ENCODE results near the gene ISOC2.
"Not testable (repeated sequence)": the region's sequence is repeated elsewhere in the genome, so short reads cannot be mapped to it uniquely, and the experiment has no call there.

Gene ISOC2

GRCh38 chr19:55418185-55418584 is 43.3 kb downstream of the ISOC2 start:
- H3K27me3 ChIP-seq (ENCODE audit: insufficient read depth, poor library complexity, severe bottlenecking): no peaks in the 10 kb centered on the region
- H3K4me3 ChIP-seq (replicated peaks; ENCODE audit: insufficient read depth, low read length): no peak overlapping the region
- TF ChIP-seq, protein P1, sequence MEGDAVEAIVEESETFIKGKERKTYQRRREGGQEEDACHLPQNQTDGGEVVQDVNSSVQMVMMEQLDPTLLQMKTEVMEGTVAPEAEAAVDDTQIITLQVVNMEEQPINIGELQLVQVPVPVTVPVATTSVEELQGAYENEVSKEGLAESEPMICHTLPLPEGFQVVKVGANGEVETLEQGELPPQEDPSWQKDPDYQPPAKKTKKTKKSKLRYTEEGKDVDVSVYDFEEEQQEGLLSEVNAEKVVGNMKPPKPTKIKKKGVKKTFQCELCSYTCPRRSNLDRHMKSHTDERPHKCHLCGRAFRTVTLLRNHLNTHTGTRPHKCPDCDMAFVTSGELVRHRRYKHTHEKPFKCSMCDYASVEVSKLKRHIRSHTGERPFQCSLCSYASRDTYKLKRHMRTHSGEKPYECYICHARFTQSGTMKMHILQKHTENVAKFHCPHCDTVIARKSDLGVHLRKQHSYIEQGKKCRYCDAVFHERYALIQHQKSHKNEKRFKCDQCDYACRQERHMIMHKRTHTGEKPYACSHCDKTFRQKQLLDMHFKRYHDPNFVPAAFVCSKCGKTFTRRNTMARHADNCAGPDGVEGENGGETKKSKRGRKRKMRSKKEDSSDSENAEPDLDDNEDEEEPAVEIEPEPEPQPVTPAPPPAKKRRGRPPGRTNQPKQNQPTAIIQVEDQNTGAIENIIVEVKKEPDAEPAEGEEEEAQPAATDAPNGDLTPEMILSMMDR (IDR thresholded peaks at IDR 0.05; ENCODE audit: insufficient read depth, low read length): peak; percentile 76
- TF ChIP-seq POLR2AphosphoS5 (IDR thresholded peaks at IDR 0.05; ENCODE audit: low read depth) (no peak), SPI1 (IDR thresholded peaks at IDR 0.05; ENCODE audit: borderline replicate concordance, low read depth) (no peak), GABPA (IDR thresholded peaks at IDR 0.05; ENCODE audit: low read depth) (no peak)
- TF ChIP-seq, protein P2, sequence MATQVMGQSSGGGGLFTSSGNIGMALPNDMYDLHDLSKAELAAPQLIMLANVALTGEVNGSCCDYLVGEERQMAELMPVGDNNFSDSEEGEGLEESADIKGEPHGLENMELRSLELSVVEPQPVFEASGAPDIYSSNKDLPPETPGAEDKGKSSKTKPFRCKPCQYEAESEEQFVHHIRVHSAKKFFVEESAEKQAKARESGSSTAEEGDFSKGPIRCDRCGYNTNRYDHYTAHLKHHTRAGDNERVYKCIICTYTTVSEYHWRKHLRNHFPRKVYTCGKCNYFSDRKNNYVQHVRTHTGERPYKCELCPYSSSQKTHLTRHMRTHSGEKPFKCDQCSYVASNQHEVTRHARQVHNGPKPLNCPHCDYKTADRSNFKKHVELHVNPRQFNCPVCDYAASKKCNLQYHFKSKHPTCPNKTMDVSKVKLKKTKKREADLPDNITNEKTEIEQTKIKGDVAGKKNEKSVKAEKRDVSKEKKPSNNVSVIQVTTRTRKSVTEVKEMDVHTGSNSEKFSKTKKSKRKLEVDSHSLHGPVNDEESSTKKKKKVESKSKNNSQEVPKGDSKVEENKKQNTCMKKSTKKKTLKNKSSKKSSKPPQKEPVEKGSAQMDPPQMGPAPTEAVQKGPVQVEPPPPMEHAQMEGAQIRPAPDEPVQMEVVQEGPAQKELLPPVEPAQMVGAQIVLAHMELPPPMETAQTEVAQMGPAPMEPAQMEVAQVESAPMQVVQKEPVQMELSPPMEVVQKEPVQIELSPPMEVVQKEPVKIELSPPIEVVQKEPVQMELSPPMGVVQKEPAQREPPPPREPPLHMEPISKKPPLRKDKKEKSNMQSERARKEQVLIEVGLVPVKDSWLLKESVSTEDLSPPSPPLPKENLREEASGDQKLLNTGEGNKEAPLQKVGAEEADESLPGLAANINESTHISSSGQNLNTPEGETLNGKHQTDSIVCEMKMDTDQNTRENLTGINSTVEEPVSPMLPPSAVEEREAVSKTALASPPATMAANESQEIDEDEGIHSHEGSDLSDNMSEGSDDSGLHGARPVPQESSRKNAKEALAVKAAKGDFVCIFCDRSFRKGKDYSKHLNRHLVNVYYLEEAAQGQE (IDR thresholded peaks at IDR 0.05; ENCODE audit: insufficient replicate concordance, low read depth): no peak
- H3K27ac ChIP-seq (replicated peaks): no peak overlapping the region
- peak in 1 of 2 experiments; percentile 68 for DNase-seq (ENCODE audit: low read depth in 1 of 2, low spot score in 1 of 2)

- TF ChIP-seq, protein P2 (IDR thresholded peaks at IDR 0.05; ENCODE audit: insufficient replicate concordance, low read depth): no peak
- TF ChIP-seq SPI1 (IDR thresholded peaks at IDR 0.05; ENCODE audit: borderline replicate concordance, low read depth) (no peak), POLR2AphosphoS5 (IDR thresholded peaks at IDR 0.05; ENCODE audit: low read depth) (no peak), GABPA (IDR thresholded peaks at IDR 0.05; ENCODE audit: low read depth) (no peak)
- TF ChIP-seq, protein P1 (IDR thresholded peaks at IDR 0.05; ENCODE audit: insufficient read depth, low read length): no peak
- Histone ChIP-seq H3K27ac (replicated peaks) (no peak overlapping the region), H3K4me3 (replicated peaks; ENCODE audit: insufficient read depth, low read length) (no peak overlapping the region), H3K27me3 (ENCODE audit: insufficient read depth, poor library complexity, severe bottlenecking) (no peaks in the 10 kb centered on the region)
- DNase-seq (ENCODE audit: low read depth in 1 of 2, low spot score in 1 of 2): no peak
Measured at GRCh38 chr19:55410168-55410567, 51.3 kb downstream of the ISOC2 start.

DNA sequence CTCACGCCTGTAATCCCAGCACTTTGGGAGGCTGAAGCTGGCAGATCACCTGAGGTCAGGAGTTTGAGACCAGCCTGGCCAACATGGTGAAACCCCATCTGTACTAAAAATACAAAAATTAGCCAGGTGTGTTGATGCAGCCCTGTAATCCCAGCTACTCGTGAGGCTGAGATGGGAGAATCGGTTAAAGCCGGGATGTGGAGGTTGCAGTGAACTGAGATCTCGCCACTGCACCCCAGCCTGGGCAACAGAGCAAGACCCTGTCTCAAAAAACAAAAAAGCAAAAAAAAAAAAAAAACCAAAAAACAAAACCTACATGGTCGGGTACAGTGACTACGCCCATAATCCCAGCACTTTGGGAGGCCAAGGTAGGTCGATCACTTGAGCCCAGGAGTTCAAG is 52.3 kb downstream of the ISOC2 start:
- not testable (repeated sequence) for H3K4me3 ChIP-seq (replicated peaks; ENCODE audit: insufficient read depth, low read length); H3K27me3 ChIP-seq (ENCODE audit: insufficient read depth, poor library complexity, severe bottlenecking); H3K27ac ChIP-seq (replicated peaks); DNase-seq (ENCODE audit: low read depth in 1 of 2, low spot score in 1 of 2)

- TF ChIP-seq GABPA (IDR thresholded peaks at IDR 0.05; ENCODE audit: low read depth) (no peak), SPI1 (IDR thresholded peaks at IDR 0.05; ENCODE audit: borderline replicate concordance, low read depth) (no peak), POLR2AphosphoS5 (IDR thresholded peaks at IDR 0.05; ENCODE audit: low read depth) (no peak)
- TF ChIP-seq, protein P2 (IDR thresholded peaks at IDR 0.05; ENCODE audit: insufficient replicate concordance, low read depth): no peak
- TF ChIP-seq, protein P1 (IDR thresholded peaks at IDR 0.05; ENCODE audit: insufficient read depth, low read length): no peak
- no peak for DNase-seq (ENCODE audit: low read depth in 1 of 2, low spot score in 1 of 2)
- peak overlapping the region; percentile 1; the same call in 1 of the 2 replicates for H3K4me3 ChIP-seq (replicated peaks; ENCODE audit: insufficient read depth, low read length)
- H3K27me3 ChIP-seq (ENCODE audit: insufficient read depth, poor library complexity, severe bottlenecking): no peaks in the 10 kb centered on the region
- peak overlapping the region; percentile 98 for H3K27ac ChIP-seq (replicated peaks)
Measured at GRCh38 chr19:55408533-55408872, 52.9 kb downstream of the ISOC2 start.
